Measurements from ENCODE around the gene WDR64. TPM values are rescaled to one million over a fixed set of nuclear protein-coding genes. Genes with fewer than 3 reads are reported as not detected.

Gene WDR64
- total RNA-seq, 2 donors from 2014 or later = not detected

GRCh38 chr1:241630476-241630875 lies 21.6 kb upstream of the WDR64 start:
- Histone ChIP-seq H3K36me3 (ENCODE audit: control insufficient read depth, insufficient read depth, low read length) (no peaks in the 10 kb centered on the region), H3K27me3 (ENCODE audit: control insufficient read depth, insufficient read depth, low read length, poor library complexity, severe bottlenecking) (peaks cover 39% of the 10 kb centered on the region), H3K9me3 (ENCODE audit: control insufficient read depth, low read length) (no peaks in the 10 kb centered on the region), H3K4me1 (ENCODE audit: control insufficient read depth, insufficient read depth, low read length) (no peaks in the 10 kb centered on the region), H3K27ac (ENCODE audit: low read depth, low read length) (no peak overlapping the region), H3K9ac (ENCODE audit: extremely low read depth, low read length, poor library complexity, severe bottlenecking) (no peak overlapping the region), H3K4me3 (ENCODE audit: low read length) (no peak overlapping the region)
- DNase-seq = no peak
- Mint-ChIP-seq H3K4me3 (no peak overlapping the region), H3K9me3 (no peaks in the 10 kb centered on the region), H3K27me3 (ENCODE audit: insufficient read depth) (peaks cover 32% of the 10 kb centered on the region), H3K4me1 (peaks cover 1% of the 10 kb centered on the region), H3K36me3 (ENCODE audit: low read depth) (peaks cover 26% of the 10 kb centered on the region), H3K27ac (no peak overlapping the region)
- no peak for TF ChIP-seq CTCF (conservative IDR thresholded peaks at IDR 0.05)
- 100% methylated on average over 1 of the region's 1 CpG for WGBS, 2 experiments (ENCODE audit: insufficient coverage in 1 of 2, insufficient read length in 1 of 2)

DNA sequence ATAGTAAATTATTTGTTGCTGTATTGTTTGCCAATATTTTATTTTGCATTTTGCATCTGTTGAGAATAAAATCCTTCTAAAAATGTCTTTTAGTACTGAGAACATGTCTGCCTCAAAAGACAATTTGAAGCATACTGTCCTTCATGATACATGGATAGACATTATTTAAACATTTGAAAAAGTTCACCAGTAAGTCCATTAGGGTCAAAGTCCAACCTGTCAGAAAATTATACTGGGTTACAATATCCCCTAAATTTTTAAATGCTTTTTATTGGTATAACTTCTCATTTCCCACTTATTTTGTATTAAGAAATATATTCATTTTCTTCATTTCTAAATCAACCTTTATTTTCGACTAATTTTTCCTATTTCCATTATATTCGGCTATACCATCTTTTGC lies 21.2 kb upstream of the WDR64 start:
- H3K27ac Mint-ChIP-seq = no peak overlapping the region
- no peak overlapping the region for H3K4me3 Mint-ChIP-seq
- Histone ChIP-seq H3K36me3 (ENCODE audit: control insufficient read depth, insufficient read depth, low read length) (no peaks in the 10 kb centered on the region), H3K9me3 (ENCODE audit: control insufficient read depth, low read length) (no peaks in the 10 kb centered on the region), H3K4me1 (ENCODE audit: control insufficient read depth, insufficient read depth, low read length) (no peaks in the 10 kb centered on the region), H3K27ac (ENCODE audit: low read depth, low read length) (no peak overlapping the region), H3K9ac (ENCODE audit: extremely low read depth, low read length, poor library complexity, severe bottlenecking) (no peak overlapping the region), H3K4me3 (ENCODE audit: low read length) (no peak overlapping the region), H3K27me3 (ENCODE audit: control insufficient read depth, insufficient read depth, low read length, poor library complexity, severe bottlenecking) (peaks cover 43% of the 10 kb centered on the region)
- 98% methylated on average over 2 of the region's 2 CpGs; no CpG with 5 or more reads in 1 of the 2 experiments for WGBS, 2 experiments (ENCODE audit: insufficient coverage in 1 of 2, insufficient read length in 1 of 2)
- H3K36me3 Mint-ChIP-seq (ENCODE audit: low read depth) = peaks cover 27% of the 10 kb centered on the region
- no peak for TF ChIP-seq CTCF (conservative IDR thresholded peaks at IDR 0.05)
- no peaks in the 10 kb centered on the region for H3K9me3 Mint-ChIP-seq
- peaks cover 1% of the 10 kb centered on the region for H3K4me1 Mint-ChIP-seq
- peaks cover 35% of the 10 kb centered on the region for H3K27me3 Mint-ChIP-seq (ENCODE audit: insufficient read depth)
- DNase-seq = no peak

DNA sequence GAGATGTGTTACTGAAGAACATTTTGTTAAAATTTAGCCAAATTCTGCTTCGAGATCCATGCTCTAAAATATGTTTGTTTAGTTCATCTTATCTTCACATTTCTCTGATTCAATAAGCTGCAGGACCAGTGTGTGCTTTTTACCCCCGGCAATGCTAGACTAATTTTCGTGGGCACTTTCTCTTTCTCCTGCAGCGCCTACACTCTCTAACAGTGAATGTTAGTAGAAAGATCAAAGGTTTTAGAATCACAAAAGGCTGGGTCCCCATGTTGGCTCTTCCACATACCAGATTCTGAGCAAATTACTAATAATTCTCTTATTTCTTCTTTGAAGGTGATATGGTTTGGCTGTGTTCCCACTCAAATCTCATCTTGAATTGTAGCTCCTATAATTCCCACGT lies 20.4 kb upstream of the WDR64 start:
- peaks cover 39% of the 10 kb centered on the region for H3K27me3 Mint-ChIP-seq (ENCODE audit: insufficient read depth)
- TF ChIP-seq CTCF (conservative IDR thresholded peaks at IDR 0.05) = no peak
- H3K27ac ChIP-seq (ENCODE audit: low read depth, low read length) = no peak overlapping the region
- H3K27me3 ChIP-seq (ENCODE audit: control insufficient read depth, insufficient read depth, low read length, poor library complexity, severe bottlenecking) = peaks cover 51% of the 10 kb centered on the region
- no peak overlapping the region for H3K4me3 ChIP-seq (ENCODE audit: low read length)
- H3K9ac ChIP-seq (ENCODE audit: extremely low read depth, low read length, poor library complexity, severe bottlenecking) = no peak overlapping the region
- no peaks in the 10 kb centered on the region for H3K9me3 ChIP-seq (ENCODE audit: control insufficient read depth, low read length)
- peaks cover 28% of the 10 kb centered on the region for H3K36me3 Mint-ChIP-seq (ENCODE audit: low read depth)
- no peak overlapping the region for H3K27ac Mint-ChIP-seq
- no peaks in the 10 kb centered on the region for H3K36me3 ChIP-seq (ENCODE audit: control insufficient read depth, insufficient read depth, low read length)
- H3K4me3 Mint-ChIP-seq = no peak overlapping the region
- H3K4me1 Mint-ChIP-seq = peaks cover 1% of the 10 kb centered on the region
- DNase-seq = no peak
- H3K4me1 ChIP-seq (ENCODE audit: control insufficient read depth, insufficient read depth, low read length) = no peaks in the 10 kb centered on the region
- H3K9me3 Mint-ChIP-seq = no peaks in the 10 kb centered on the region
- WGBS, 2 experiments (ENCODE audit: insufficient coverage in 1 of 2, insufficient read length in 1 of 2) = 90% methylated on average over 5 of the region's 5 CpGs; no CpG with 5 or more reads in 1 of the 2 experiments
